CD4-positive, alpha-beta T cell treated with Interleukin-6 for 4 hours (primary cell): ENCODE results near the gene UCKL1.
"Not testable (repeated sequence)": the region's sequence is repeated elsewhere in the genome, so short reads cannot be mapped to it uniquely, and the experiment has no call there.

Source experiments
- DNase-seq: peaks from one replicate; pipeline ENCODE4 v3.0.0-alpha.2; 2020; ENCODE audit warnings: mixed read lengths

Gene UCKL1

GRCh38 chr20:63917811-63918210, 38.4 kb downstream of the UCKL1 start:
- no peak for DNase-seq

- DNase-seq: not testable (repeated sequence)
Observed at GRCh38 chr20:63916371-63916939, 39.8 kb downstream of the UCKL1 start.

GRCh38 chr20:63915471-63915870, 40.7 kb downstream of the UCKL1 start:
- no peak for DNase-seq

DNA sequence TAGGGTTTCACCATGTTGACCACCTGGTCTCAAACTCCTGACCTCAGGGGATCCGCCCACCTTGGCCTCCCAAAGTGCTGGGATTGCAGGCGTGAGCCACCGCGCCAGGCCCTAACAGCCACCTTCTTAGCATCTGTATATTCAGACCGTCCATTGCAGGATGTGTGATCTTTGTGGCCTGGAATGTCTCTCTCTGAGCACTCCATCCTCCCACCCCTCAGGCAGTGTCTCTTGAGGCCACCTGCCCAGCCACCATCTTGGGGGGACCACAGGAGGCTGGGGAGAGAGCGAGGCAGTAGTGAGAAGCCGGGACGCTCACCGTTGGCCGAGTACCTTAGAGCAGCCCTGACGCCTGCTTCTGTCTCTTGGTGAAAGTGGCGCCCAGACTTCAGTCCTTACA, 42.4 kb downstream of the UCKL1 start:
- DNase-seq: no peak

- peak; percentile 29 for DNase-seq
Observed at GRCh38 chr20:63911176-63911575, 45.0 kb downstream of the UCKL1 start.

DNA sequence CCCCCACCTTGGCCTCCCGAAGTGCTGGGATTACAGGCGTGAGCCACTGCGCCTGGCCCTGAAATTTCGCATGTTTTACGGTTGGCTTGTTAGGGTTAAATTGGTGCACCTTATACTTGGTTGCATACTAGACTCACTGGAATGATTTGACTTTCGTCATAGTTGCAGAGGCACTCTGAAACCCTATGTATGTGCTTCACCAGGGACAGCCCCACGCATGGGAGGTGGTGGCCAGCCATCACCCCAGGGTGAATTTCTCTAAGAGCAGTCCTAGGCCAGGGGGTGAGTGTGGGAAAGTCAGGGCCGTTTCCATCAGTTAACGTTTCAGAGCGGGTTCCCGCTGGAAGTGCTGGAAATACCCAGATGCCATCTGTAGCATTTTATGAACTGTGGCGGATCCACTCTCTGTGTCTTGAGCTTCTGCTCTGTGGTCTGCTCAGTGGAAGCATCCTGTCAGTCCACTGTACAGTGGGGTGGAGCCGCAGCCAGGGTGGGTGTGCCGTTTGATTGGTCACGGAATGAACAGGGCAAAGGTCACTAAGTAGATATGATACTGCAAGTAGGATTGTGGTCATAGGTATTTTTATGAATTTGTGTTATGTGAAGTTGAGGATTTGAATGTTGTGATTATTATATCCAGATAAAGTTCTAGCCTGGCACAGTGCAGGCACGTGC, 48.1 kb downstream of the UCKL1 start:
- DNase-seq: no peak

DNA sequence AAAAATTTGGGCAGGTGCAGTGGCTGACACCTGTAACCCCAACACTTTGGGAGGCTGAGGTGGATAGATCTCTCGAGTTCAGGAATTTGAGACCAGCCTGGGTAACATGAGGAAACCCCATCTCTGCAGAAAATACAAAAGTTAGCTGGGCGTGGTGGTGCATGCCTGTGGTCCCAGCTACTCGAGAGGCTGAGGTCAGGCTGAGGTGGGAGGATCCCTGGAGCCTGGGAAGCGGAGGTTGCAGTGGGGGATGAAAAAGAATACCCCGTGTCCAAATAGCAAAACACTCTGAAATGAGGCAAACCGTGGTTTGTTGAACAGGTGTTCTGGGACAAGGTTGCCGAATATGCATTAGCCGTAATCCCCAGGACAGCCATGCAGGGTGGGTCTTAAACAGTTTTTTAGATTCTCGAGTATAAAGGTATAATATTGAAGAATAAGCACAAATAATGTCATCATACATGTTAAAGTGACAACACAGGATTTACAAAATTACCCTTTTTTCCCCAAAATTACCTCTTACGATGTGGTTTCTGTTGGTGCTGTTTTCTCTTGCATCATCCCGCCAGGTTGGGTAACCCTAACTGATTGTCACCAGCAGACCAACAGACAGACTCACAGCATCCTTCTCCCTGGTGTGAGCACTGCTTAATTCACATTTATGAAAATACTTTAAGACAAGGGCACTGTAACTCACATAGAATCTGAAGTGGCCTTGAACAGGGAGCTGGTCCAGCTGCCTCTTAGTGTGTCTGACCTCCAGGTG, 52.2 kb downstream of the UCKL1 start:
- no peak for DNase-seq

DNA sequence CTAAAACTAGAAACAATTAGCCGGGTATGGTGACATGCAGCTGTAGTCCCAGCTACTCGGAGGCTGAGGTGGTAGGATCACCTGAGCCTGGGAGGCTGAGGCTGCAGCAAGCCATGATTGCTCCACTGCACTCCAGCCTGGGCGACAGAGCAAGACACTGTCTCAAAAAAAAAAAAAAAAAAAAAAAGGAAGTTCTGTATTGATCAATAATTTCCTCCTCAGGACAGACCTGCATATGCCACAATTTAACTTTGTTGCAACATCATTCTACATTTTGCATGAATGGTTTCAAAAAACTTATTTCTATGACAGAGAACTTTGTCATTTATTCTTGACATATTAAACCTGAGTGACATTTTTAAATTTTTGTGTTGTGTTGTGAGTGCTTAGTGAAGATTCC, 55.8 kb downstream of the UCKL1 start:
- DNase-seq: no peak

DNA sequence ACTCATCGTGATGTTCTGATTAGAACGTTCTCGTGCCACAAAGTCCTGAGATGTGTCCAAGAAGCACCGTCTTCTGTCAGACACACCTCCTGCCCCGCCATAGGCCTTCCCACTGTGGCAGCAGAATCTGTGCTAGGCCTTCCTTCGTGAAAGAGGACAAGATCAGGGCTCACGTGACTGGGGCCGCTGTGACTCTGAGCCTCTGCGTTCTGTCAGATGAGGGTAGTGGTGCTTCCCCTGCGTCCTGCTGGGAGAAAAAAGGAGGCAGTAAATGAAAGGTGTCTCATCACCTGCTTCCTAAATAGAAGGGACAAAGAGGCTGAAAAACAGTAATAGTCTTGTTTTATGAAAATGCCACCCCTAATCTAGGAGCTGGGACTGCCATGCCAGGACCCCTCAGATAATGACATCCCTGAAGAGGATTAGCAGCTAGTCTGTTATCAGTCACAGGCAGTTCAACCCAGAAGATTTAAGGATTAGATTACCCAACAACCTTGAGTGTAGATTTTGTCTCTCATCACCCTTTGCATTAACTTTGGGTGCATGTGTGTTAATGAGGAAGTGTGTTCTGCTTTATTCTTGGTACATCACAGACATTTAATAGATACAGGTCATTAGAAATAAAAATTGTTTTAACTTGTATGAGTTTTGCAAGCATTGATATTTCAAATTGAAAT, 57.2 kb downstream of the UCKL1 start:
- DNase-seq: peak; percentile 28

DNA sequence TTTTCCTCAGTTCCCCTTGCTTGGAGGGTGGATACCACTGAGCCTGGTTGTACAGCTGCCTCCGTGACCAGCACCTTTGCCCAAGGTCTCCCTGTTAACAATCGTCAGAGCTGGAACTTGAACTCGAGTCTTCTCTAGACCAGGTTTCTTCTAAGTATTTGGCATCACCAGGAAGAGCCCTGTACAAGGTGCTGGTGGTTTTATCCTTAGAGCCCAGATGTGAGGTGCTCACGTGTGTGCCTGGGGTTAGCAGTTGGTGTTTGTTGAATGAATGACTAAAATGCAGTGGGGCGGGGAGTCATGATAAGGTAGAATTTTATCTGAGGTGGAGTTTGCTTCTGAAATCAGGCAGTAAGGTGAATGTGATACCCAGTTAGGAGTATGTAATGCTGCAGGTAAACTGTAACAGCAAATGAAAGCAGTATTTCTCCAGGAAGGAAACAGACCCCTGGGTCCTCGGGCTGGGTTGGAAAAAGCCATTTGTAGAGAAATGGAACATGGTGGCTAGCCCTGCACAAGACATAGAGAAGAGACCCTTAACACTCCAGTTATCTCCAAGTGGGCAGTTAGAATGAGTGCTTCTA, 58.1 kb downstream of the UCKL1 start:
- DNase-seq: no peak

DNA sequence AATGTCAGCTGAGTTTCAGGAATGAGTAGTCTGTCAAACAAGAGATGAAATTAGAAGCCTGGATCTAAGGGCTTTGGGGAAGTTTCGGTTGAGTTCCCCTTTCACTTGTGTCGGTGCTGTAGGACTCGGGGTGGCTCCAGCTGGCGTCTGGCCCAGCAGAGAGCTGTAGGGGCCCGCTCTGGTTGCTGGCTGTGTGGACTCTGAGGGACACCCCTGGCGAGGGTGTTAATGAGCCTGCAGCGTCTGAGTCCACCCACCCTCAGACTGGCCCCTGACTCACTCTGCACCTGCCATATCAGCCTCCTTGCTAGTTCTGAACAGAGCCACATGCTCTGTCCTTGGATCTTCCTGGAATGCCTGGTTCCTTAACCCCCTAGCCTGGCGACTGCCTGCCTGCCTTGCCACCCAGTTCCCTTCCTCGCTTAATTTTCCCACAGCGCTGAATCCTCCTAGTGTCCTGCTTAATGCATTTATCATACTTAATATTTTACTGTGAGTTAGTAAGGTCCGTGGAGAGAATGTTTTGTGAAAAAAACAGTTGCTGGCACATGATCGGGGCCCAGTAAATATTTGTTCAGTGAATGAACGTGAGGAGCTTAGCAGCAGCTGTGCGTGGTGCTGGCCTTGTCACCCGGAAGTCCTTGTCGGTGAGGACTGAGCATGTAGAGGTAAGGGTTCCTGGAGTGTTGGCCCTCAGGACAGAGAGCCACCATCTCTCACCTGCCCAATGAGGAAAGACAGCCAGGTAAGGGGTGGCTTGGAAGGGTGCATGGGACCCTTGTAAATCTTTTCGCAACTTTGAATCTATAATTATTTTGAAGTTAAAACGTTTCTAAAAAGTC, 59.7 kb downstream of the UCKL1 start:
- DNase-seq: peak; percentile 32

DNA sequence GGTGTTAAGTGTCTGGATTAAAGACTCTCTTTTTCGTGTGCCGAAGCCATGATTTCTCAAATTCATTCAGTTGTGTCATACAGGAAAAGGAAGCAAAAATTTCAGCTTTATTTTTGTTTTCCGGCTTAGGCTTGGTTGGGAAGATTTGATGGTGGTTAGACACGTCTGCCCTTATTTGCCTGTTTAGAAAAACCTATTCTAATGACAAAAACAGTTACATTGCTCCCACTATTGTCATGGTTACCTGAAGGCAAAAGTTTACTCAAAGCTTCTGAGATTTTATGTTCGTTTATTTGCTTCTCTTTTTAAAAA, 60.3 kb downstream of the UCKL1 start:
- DNase-seq: no peak

- no peak for DNase-seq
Observed at GRCh38 chr20:63895202-63895951, 60.8 kb downstream of the UCKL1 start.

DNA sequence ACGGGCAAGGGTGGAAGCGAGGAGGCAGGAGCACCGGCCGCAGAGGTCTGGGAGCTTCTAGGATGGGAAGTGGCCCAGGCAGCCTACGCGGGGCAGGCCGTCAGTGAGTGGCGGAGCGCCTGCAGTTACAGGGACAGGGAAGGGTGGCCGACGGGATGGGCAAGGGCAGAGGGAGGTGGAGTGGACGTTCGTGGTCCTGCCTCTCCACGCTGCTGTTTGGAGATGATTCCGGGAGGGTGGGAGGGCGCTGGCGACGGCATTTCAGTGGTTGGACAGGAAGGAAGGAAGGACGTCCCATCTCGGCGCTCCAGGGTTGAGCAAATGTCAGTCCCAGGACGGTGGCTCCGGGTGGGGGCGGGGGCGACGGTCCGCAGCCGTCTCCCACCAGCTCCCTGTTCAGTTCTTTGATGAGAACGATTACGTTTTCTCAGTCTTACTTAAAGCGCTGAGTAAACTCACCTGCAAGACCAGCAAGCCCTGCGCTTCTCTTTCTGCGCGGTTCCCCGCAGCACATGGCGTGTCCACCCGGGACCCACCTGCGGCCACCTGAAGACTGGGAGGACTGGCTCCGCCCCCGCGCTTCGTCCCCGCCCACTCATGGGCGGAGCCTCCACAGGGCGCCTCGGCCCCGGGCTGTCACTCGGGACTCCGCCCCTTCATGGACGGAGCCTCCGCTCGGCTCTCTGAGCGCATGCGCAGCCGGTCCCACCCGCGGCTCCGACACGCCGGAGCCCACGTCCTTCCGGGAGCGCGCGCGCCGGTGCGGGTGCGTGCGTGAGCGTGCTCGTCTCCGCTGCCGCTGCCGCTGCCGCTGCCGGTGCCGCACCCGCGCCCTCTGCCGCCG, 61.6 kb downstream of the UCKL1 start, which contains the start of gene DNAJC5:
TSS of gene DNAJC5 (plus strand) at position 769 of the 844 bp plus-strand sequence. CDS start 33,220 bp downstream, outside the sequence.
- peak; percentile 98 for DNase-seq

DNA sequence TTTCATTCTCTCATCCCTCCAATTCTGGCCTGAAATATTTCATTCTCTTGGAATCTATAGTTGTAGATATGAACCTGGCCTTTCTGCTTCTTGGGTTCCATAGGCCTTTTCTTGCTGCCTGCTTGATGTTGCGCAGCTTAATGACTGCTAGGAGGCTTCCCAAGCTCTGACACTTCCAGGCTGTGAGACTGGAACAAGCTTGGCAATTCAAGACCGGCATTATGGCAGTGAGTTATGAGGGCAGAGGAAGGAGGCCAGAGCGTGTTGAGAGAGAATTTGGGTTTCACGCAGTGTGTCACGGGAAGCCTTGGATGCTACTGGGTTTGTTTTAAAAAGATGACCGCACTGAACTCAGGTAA, 62.2 kb downstream of the UCKL1 start:
- peak; percentile 3 for DNase-seq

DNA sequence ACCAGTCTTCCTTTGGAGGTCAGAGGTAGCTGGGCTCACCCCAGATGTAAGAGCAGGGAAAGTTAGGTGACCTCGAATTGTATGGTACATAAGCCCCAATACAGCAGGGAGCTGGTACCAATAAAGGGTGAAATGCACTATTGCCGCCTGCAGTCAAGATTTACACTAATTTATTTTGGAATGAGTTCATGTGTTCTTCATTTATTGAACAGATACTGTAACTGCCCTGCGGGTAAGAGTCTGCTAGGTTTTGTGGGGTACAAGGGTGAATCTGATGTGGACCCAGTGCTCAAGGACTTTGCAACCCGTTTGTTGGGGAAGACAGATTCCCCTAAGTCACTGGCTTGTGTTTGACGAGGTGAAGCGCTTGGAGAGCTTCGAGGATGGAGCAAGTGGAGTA, 63.8 kb downstream of the UCKL1 start:
- DNase-seq: no peak

- no peak for DNase-seq
Observed at GRCh38 chr20:63891061-63892002, 64.9 kb downstream of the UCKL1 start.

- DNase-seq: no peak
Observed at GRCh38 chr20:63890616-63891015, 65.6 kb downstream of the UCKL1 start.

DNA sequence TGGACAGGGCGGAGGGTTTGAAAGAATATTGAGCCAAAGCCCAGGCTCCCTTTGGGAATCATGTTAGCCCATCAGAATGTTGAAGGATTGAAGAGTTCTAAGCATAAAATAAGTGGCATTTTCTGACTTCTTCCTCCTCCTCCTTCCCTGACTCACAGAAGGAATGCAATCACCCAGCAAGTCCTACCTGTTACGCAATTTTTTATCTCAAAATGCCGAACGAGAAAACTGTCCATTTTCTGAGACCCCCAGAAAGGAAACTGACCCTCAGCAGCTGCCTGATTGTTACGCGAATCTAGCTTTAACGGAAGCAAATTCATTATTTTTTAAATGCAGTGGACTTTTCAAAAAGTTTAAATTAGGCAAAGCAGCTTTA, 66.0 kb downstream of the UCKL1 start:
- no peak for DNase-seq
